GM21367 (cell line): ENCODE data around the gene ARRB1.

Experiments used
- ATAC-seq: cut with Tn5 transposase; IDR thresholded peaks from one replicate; pipeline ENCODE4 v1.9.1; 2021; ENCODE audit not compliant: unreplicated experiment

ARRB1 gene

GRCh38 chr11:75301601-75302345, 49.7 kb downstream of the ARRB1 start:
- ATAC-seq = no peak

- ATAC-seq = no peak
Measured at GRCh38 chr11:75301131-75301530, 50.3 kb downstream of the ARRB1 start.

- ATAC-seq = no peak
Measured at GRCh38 chr11:75298976-75299260, 52.5 kb downstream of the ARRB1 start.

GRCh38 chr11:75298191-75298975, 53.1 kb downstream of the ARRB1 start:
- no peak for ATAC-seq

GRCh38 chr11:75293903-75294302, 57.6 kb downstream of the ARRB1 start:
- no peak for ATAC-seq

- no peak for ATAC-seq
Measured at GRCh38 chr11:75292943-75293342, 58.5 kb downstream of the ARRB1 start.

GRCh38 chr11:75291741-75292140, 59.7 kb downstream of the ARRB1 start:
- ATAC-seq = no peak

GRCh38 chr11:75289919-75290318, 61.5 kb downstream of the ARRB1 start:
- ATAC-seq = no peak

GRCh38 chr11:75289511-75289760, 62.0 kb downstream of the ARRB1 start:
- ATAC-seq = no peak

GRCh38 chr11:75287579-75287978, 63.9 kb downstream of the ARRB1 start:
- no peak for ATAC-seq

- ATAC-seq = no peak
Measured at GRCh38 chr11:75286826-75287465, 64.5 kb downstream of the ARRB1 start.

GRCh38 chr11:75285776-75286360, 65.6 kb downstream of the ARRB1 start:
- no peak for ATAC-seq

- ATAC-seq = no peak
Measured at GRCh38 chr11:75283391-75283931, 68.0 kb downstream of the ARRB1 start.

- ATAC-seq = no peak
Measured at GRCh38 chr11:75281469-75282095, 69.9 kb downstream of the ARRB1 start.

- ATAC-seq = no peak
Measured at GRCh38 chr11:75280770-75281468, 70.5 kb downstream of the ARRB1 start.

GRCh38 chr11:75280227-75280701, 71.2 kb downstream of the ARRB1 start:
- no peak for ATAC-seq

- ATAC-seq = no peak
Measured at GRCh38 chr11:75279273-75279672, 72.2 kb downstream of the ARRB1 start.

- no peak for ATAC-seq
Measured at GRCh38 chr11:75277991-75278790, 73.3 kb downstream of the ARRB1 start.

- ATAC-seq = no peak
Measured at GRCh38 chr11:75277211-75277805, 74.2 kb downstream of the ARRB1 start.
